B cell (primary cell): ENCODE measurements around the gene NOL4L. TPM values are rescaled to one million over a fixed set of nuclear protein-coding genes. Genes with fewer than 3 reads are reported as not detected.

Experiments
- ATAC-seq: fragments of 200-7000 bp; cut with Tn5 transposase; one replicate; pipeline ENCODE4 v1.10.0; 2021; ENCODE audit warnings: low read depth, mild to moderate bottlenecking, moderate number of reproducible peaks, moderate library complexity
- CTCF ChIA-PET: fragments of 350-600 bp; sonication (Branson Sonifier 250); formaldehyde crosslinking; loops from one replicate; lab custom pipeline; 2021; ENCODE audit warnings: antibody characterized with exemption, inconsistent platforms; lab: Charles Lee
- POLR2A ChIA-PET: fragments of 350-600 bp; sonication (Branson Sonifier 250); formaldehyde crosslinking; loops from one replicate; lab custom pipeline; 2021; ENCODE audit warnings: antibody characterized with exemption; lab: Charles Lee
- DNase-seq: peaks from one replicate; pipeline ENCODE4 v3.0.0; 2013
- H2AFZ ChIP-seq: 2 replicates; pipeline ENCODE4 v1.6.1; 2012; ENCODE audit warnings: mild to moderate bottlenecking, low read depth, low read length; ENCODE audit not compliant: insufficient read depth, poor library complexity, severe bottlenecking
- H3K27ac ChIP-seq, 2 donors: 1 replicate in 1 of 2; 2 replicates in 1 of 2; pipeline ENCODE4 v1.5.1; 2012 to 2013; ENCODE audit warnings: low read length in 2 of 2, mild to moderate bottlenecking in 2 of 2, moderate library complexity in 1 of 2
- H3K27me3 ChIP-seq, 4 experiments: fragments of 200-600 bp in 1 of 4; sonication (generic) in 1 of 4; replicated peaks in 1 of 4; 1 replicate in 2 of 4; 2 replicates in 2 of 4; pipeline versions ENCODE4 v1.6.1 to v1.7.0; 2013 to 2016; ENCODE audit warnings: low read length in 3 of 4, mild to moderate bottlenecking in 2 of 4, mixed read lengths in 1 of 4, moderate library complexity in 1 of 4; ENCODE audit not compliant: insufficient read depth in 4 of 4, control insufficient read depth in 3 of 4; ENCODE audit errors: control extremely low read depth in 1 of 4
- H3K36me3 ChIP-seq, 2 experiments: replicated peaks in 1 of 2; 1 replicate in 1 of 2; 2 replicates in 1 of 2; pipeline versions ENCODE4 v1.6.1 to v1.7.1; 2013; ENCODE audit warnings: low read length in 1 of 2; ENCODE audit not compliant: insufficient read depth in 2 of 2, control insufficient read depth in 1 of 2; ENCODE audit errors: control extremely low read depth in 1 of 2, extremely low read depth in 1 of 2
- H3K4me1 ChIP-seq, 2 donors: fragments of 200-600 bp in 1 of 2; sonication (generic) in 1 of 2; 1 replicate in 1 of 2; 2 replicates in 1 of 2; pipeline versions ENCODE4 v1.5.1 to v1.6.1; 2013 to 2017; ENCODE audit warnings: low read length in 2 of 2; ENCODE audit not compliant: control insufficient read depth in 2 of 2, insufficient read depth in 2 of 2
- H3K4me2 ChIP-seq: replicated peaks from 2 replicates; pipeline ENCODE3; 2012; ENCODE audit warnings: mild to moderate bottlenecking, low read depth, low read length; ENCODE audit not compliant: poor library complexity, severe bottlenecking
- H3K4me3 ChIP-seq, 5 experiments: fragments of 200-600 bp in 1 of 5; sonication (generic) in 1 of 5; 1 replicate in 3 of 5; 2 replicates in 2 of 5; pipeline versions ENCODE4 v1.5.1 to v1.7.0; 2011 to 2016; ENCODE audit warnings: low read length in 4 of 5, mild to moderate bottlenecking in 4 of 5, low read depth in 2 of 5, control low read depth in 1 of 5, moderate library complexity in 1 of 5; ENCODE audit not compliant: insufficient read depth in 1 of 5; ENCODE audit errors: control extremely low read depth in 1 of 5, extremely low read depth in 1 of 5
- H3K79me2 ChIP-seq: fragments of 200-600 bp; sonication (generic); one replicate; pipeline ENCODE4 v1.6.0; 2016; ENCODE audit warnings: low read length; ENCODE audit not compliant: control insufficient read depth, insufficient read depth
- H3K9ac ChIP-seq: fragments of 200-600 bp; sonication (generic); 2 replicates; pipeline ENCODE4 v1.6.1; 2017; ENCODE audit warnings: mild to moderate bottlenecking, low read length, moderate library complexity
- H3K9me3 ChIP-seq, 3 donors: one replicate each; pipeline versions ENCODE4 v1.6.1 to v1.7.1; 2013; ENCODE audit warnings: low read length in 2 of 3; ENCODE audit not compliant: control insufficient read depth in 2 of 3, insufficient read depth in 1 of 3; ENCODE audit errors: control extremely low read depth in 1 of 3
- H4K20me1 ChIP-seq: 2 replicates; pipeline ENCODE4 v1.6.0; 2012; ENCODE audit warnings: mild to moderate bottlenecking, low read length; ENCODE audit not compliant: insufficient read depth, control insufficient read depth, poor library complexity, severe bottlenecking
- H3K27ac Mint-ChIP-seq: one replicate; pipeline ENCODE4 v1.8.0; 2021; ENCODE audit warnings: mixed read lengths
- H3K27me3 Mint-ChIP-seq: one replicate; pipeline ENCODE4 v1.8.0; 2021; ENCODE audit warnings: mixed read lengths
- H3K4me1 Mint-ChIP-seq: one replicate; pipeline ENCODE4 v1.8.0; 2021; ENCODE audit warnings: mixed read lengths
- H3K4me3 Mint-ChIP-seq: one replicate; pipeline ENCODE4 v1.8.0; 2021; ENCODE audit warnings: mixed read lengths
- H3K9me3 Mint-ChIP-seq: one replicate; pipeline ENCODE4 v1.8.0; 2022; ENCODE audit warnings: mixed read lengths; ENCODE audit not compliant: insufficient read depth
- CTCF ChIP-seq: fragments of 200-600 bp; IDR thresholded peaks from one replicate; pipeline ENCODE4 v1.8.0; 2022; ENCODE audit warnings: antibody characterized with exemption, mild to moderate bottlenecking
- EZH2 ChIP-seq: IDR thresholded peaks from 2 replicates; pipeline ENCODE4 v1.6.1; 2012; ENCODE audit warnings: borderline replicate concordance, low read depth, mild to moderate bottlenecking, moderate library complexity, low read length; ENCODE audit not compliant: insufficient read depth, poor library complexity, severe bottlenecking
- WGBS: methylation state at CpG from one replicate; pipeline ENCODE4 v1.1.5; 2013; ENCODE audit warnings: missing lambda C conversion rate; ENCODE audit not compliant: insufficient coverage; 5-methylcytosine and 5-hydroxymethylcytosine counted together
- intact Hi-C: fragments of 100-400 bp; cut with micrococcal nuclease; formaldehyde crosslinking; loops from one replicate; pipeline ENCODE4 v1.10.0; 2022
- polyA plus RNA-seq: library from polyadenylated mRNA; depleted of rRNA; stranded (reverse); fragments of >200 nt; gene quantifications from 2 replicates; pipeline ENCODE4 v1.2.3, GENCODE V29; 2012
- total RNA-seq, 2 donors: library from RNA; stranded (reverse); fragments of 120-200 nt in 1 of 2; gene quantifications; 1 replicate in 1 of 2; 2 replicates in 1 of 2; pipeline versions ENCODE4 v1.2.3 to v1.2.4, GENCODE V29; 2013 to 2022

The NOL4L gene
- total and polyA plus RNA-seq, 2 donors (not counting 1 experiment from before 2014, with no cell fraction given), result 6.5 to 7.9 TPM

- Histone ChIP-seq H2AFZ (no peak overlapping the region), H3K27me3 (no peaks in the 10 kb centered on the region), H3K36me3 (no peaks in the 10 kb centered on the region), H3K9ac (no peak overlapping the region), H3K4me2 (no peak overlapping the region), H3K79me2 (peaks cover 2% of the 10 kb centered on the region), H3K4me1 (peaks cover 45 to 48% of the 10 kb centered on the region in 2 donors), H3K9me3 (no peaks in the 10 kb centered on the region), H3K4me3 (no peak overlapping the region), H4K20me1 (no peaks in the 10 kb centered on the region), H3K27ac (no peak overlapping the region)
- WGBS, result 96% methylated on average over 7 of the region's 7 CpGs
- no peak overlapping the region for H3K27ac Mint-ChIP-seq
- DNase-seq (no peak), ATAC-seq (no peak)
- no peak for TF ChIP-seq CTCF
- TF ChIP-seq EZH2, result no peak
- intact Hi-C loops, result no loop called here
- ChIA-PET POLR2A (no interaction called here), CTCF (interaction anchor here (1.6 to 3.5 kb wide), 2 partner anchors 11 to 120 kb away, joined by 6 to 21 read pairs; no protein-coding TSS in a partner anchor)
- no peaks in the 10 kb centered on the region for H3K9me3 Mint-ChIP-seq
- no peak overlapping the region for H3K4me3 Mint-ChIP-seq
- H3K4me1 Mint-ChIP-seq, result peaks cover 49% of the 10 kb centered on the region
- H3K27me3 Mint-ChIP-seq, result no peaks in the 10 kb centered on the region
These were observed 52.9 kb downstream of the NOL4L start for GRCh38 chr20:32532246-32532645.

- no peak overlapping the region for H3K27ac Mint-ChIP-seq
- H3K4me3 ChIP-seq, result no peak overlapping the region
- peaks cover 47% of the 10 kb centered on the region for H3K4me1 Mint-ChIP-seq
- H3K9me3 Mint-ChIP-seq, result no peaks in the 10 kb centered on the region
- H2AFZ ChIP-seq, result peak overlapping the region; percentile 69
- 95% methylated on average over 12 of the region's 13 CpGs for WGBS
- H3K27me3 ChIP-seq, result no peaks in the 10 kb centered on the region
- no peaks in the 10 kb centered on the region for H3K9me3 ChIP-seq
- ATAC-seq (no peak), DNase-seq (no peak)
- peak overlapping the region; percentile 61 for H3K4me2 ChIP-seq
- no peaks in the 10 kb centered on the region for H3K27me3 Mint-ChIP-seq
- peaks cover 2% of the 10 kb centered on the region for H3K79me2 ChIP-seq
- no peak overlapping the region for H3K9ac ChIP-seq
- H3K27ac ChIP-seq, result no peak overlapping the region
- no peak for TF ChIP-seq EZH2
- POLR2A ChIA-PET, result interaction anchor here (0.9 to 1.8 kb wide), 2 partner anchors 8 to 10 kb away, joined by 3 to 7 read pairs; no protein-coding TSS in a partner anchor
- CTCF ChIA-PET, result interaction anchor here (0.6 to 15.3 kb wide), 4 partner anchors 10 to 249 kb away, joined by 3 to 313 read pairs (median 6); no protein-coding TSS in a partner anchor
- H4K20me1 ChIP-seq, result no peaks in the 10 kb centered on the region
- intact Hi-C loops, result no loop called here
- no peak overlapping the region for H3K4me3 Mint-ChIP-seq
- peaks cover 37 to 40% of the 10 kb centered on the region in 2 donors for H3K4me1 ChIP-seq
- H3K36me3 ChIP-seq, result peaks cover 0 to 2% of the 10 kb centered on the region in 2 experiments
These were observed 56.0 kb downstream of the NOL4L start for GRCh38 chr20:32528905-32529670.
